ENCODE results near the gene MACROD2. TPM values are rescaled to one million over a fixed set of nuclear protein-coding genes. Genes with fewer than 3 reads are reported as not detected.

Gene MACROD2
- total RNA-seq, 4 donors from 2014 or later, result 4.0 to 14.1 (median 10.4) TPM

- DNase-seq (ENCODE audit: low spot score in 2 of 2), result no peak
- WGBS, 2 donors, result 37 to 45% methylated on average over 1 of the region's 1 CpG
- no peak overlapping the region for H3K4me3 ChIP-seq
- no peak for TF ChIP-seq EP300 (IDR thresholded peaks at IDR 0.05)
- no peak for TF ChIP-seq POLR2A (IDR thresholded peaks at IDR 0.05)
- H3K27me3 ChIP-seq, result no peaks in the 10 kb centered on the region
- no peaks in the 10 kb centered on the region for H3K4me1 ChIP-seq
- no peaks in the 10 kb centered on the region for H3K9me3 ChIP-seq
- H3K36me3 ChIP-seq, result no peaks in the 10 kb centered on the region
- no peak overlapping the region for H3K27ac ChIP-seq
Observed at GRCh38 chr20:14098261-14098660, 102.9 kb downstream of the MACROD2 start.

- H3K9me3 ChIP-seq, result peaks cover 0 to 21% (median 2%) of the 10 kb centered on the region in 4 donors
- H3K36me3 ChIP-seq, result no peaks in the 10 kb centered on the region
- H3K27ac ChIP-seq, result no peak overlapping the region
- WGBS, 2 donors, result 70 to 81% methylated on average over 3 of the region's 3 CpGs
- H3K4me3 ChIP-seq, result no peak overlapping the region
- no peak for DNase-seq (ENCODE audit: low spot score in 2 of 2)
- no peaks in the 10 kb centered on the region for H3K27me3 ChIP-seq
- no peaks in the 10 kb centered on the region for H3K4me1 ChIP-seq
- TF ChIP-seq EP300 (IDR thresholded peaks at IDR 0.05) (no peak), CTCF (IDR thresholded peaks at IDR 0.05) (no peak), POLR2A (IDR thresholded peaks at IDR 0.05) (no peak)
Observed at GRCh38 chr20:14113416-14113815, 118.1 kb downstream of the MACROD2 start.

- peaks cover 0 to 21% (median 2%) of the 10 kb centered on the region in 4 donors for H3K9me3 ChIP-seq
- no peaks in the 10 kb centered on the region for H3K4me1 ChIP-seq
- WGBS, 2 donors, result 78 to 79% methylated on average over 3 of the region's 3 CpGs
- H3K27ac ChIP-seq, result no peak overlapping the region
- no peak overlapping the region for H3K4me3 ChIP-seq
- DNase-seq (ENCODE audit: low spot score in 2 of 2), result no peak
- no peaks in the 10 kb centered on the region for H3K27me3 ChIP-seq
- no peak for TF ChIP-seq POLR2A (IDR thresholded peaks at IDR 0.05)
- no peak for TF ChIP-seq CTCF (IDR thresholded peaks at IDR 0.05)
- TF ChIP-seq EP300 (IDR thresholded peaks at IDR 0.05), result no peak
- H3K36me3 ChIP-seq, result no peaks in the 10 kb centered on the region
Observed at GRCh38 chr20:14114065-14114704, 118.9 kb downstream of the MACROD2 start.

- WGBS, 2 donors, result 96 to 97% methylated on average over 6 of the region's 6 CpGs
- TF ChIP-seq EP300 (IDR thresholded peaks at IDR 0.05) (no peak), POLR2A (IDR thresholded peaks at IDR 0.05) (no peak), CTCF (IDR thresholded peaks at IDR 0.05) (no peak)
- H3K4me3 ChIP-seq, result no peak overlapping the region
- H3K9me3 ChIP-seq, result peaks cover 0 to 4% (median 0%) of the 10 kb centered on the region in 4 donors
- DNase-seq (ENCODE audit: low spot score in 2 of 2), result no peak
- H3K36me3 ChIP-seq, result no peaks in the 10 kb centered on the region
- H3K27ac ChIP-seq, result no peak overlapping the region
- no peaks in the 10 kb centered on the region for H3K4me1 ChIP-seq
- H3K27me3 ChIP-seq, result no peaks in the 10 kb centered on the region
Observed at GRCh38 chr20:14116037-14116436, 120.7 kb downstream of the MACROD2 start.

GRCh38 chr20:14117768-14118167, 122.5 kb downstream of the MACROD2 start:
- Histone ChIP-seq H3K4me3 (no peak overlapping the region), H3K4me1 (no peaks in the 10 kb centered on the region), H3K36me3 (no peaks in the 10 kb centered on the region), H3K9me3 (no peaks in the 10 kb centered on the region), H3K27ac (no peak overlapping the region), H3K27me3 (no peaks in the 10 kb centered on the region)
- TF ChIP-seq CTCF (IDR thresholded peaks at IDR 0.05), result no peak
- WGBS, 2 donors, result 52 to 54% methylated on average over 2 of the region's 2 CpGs
- DNase-seq (ENCODE audit: low spot score in 2 of 2), result no peak

All from tibial nerve (tissue), 4 donors.